ENCODE data around the gene RNF13. TPM values are rescaled to one million over a fixed set of nuclear protein-coding genes. Genes with fewer than 3 reads are reported as not detected.

RNF13 gene
- total and polyA plus RNA-seq, 2 of the 4 experiments (the other 2 are of a cell fraction) = 12.8 to 29.8 TPM

- peak overlapping the region; percentile 53; the same call in 1 of the 3 replicates for H2BK15ac ChIP-seq (ENCODE audit: low read depth, low read length)
- H3K4me1 ChIP-seq (ENCODE audit: control insufficient read depth, insufficient read depth, low read length) = peaks cover 8% of the 10 kb centered on the region
- H3K56ac ChIP-seq (ENCODE audit: extremely low read depth, insufficient read depth, low read length) = no peak overlapping the region; the same call in 1 of the 2 replicates
- POLR2A ChIA-PET (ENCODE audit: unreplicated experiment) = no interaction called here
- peak overlapping the region in 1 of 2 experiments; percentile 59; a peak in 2 of 4 replicates for H4K8ac ChIP-seq (ENCODE audit: low read depth in 2 of 2, low read length in 2 of 2)
- no peak overlapping the region for H3K4me3 ChIP-seq (ENCODE audit: insufficient read depth, low read depth, low read length)
- H3K27ac ChIP-seq (ENCODE audit: insufficient read depth, low read length) = no peak overlapping the region
- H3K23ac ChIP-seq (ENCODE audit: low read depth, low read length) = no peak overlapping the region
- no peaks in the 10 kb centered on the region for H3K9me3 ChIP-seq (ENCODE audit: control insufficient read depth, insufficient read depth, low read length)
- no peak overlapping the region for H2AK9ac ChIP-seq (replicated peaks; ENCODE audit: low read depth, low read length, poor library complexity)
- H3K36me3 ChIP-seq (ENCODE audit: control insufficient read depth, insufficient read depth, low read length) = no peaks in the 10 kb centered on the region
- peak overlapping the region; percentile 25; the same call in 1 of the 2 replicates for H3K18ac ChIP-seq (ENCODE audit: low read depth, low read length)
- H4K5ac ChIP-seq (ENCODE audit: low read depth, low read length) = no peak overlapping the region
- H3K4ac ChIP-seq (ENCODE audit: low read depth, low read length) = peak overlapping the region; percentile 51; the same call in 1 of the 2 replicates
- in situ Hi-C loops (cut with MboI; ENCODE audit: low sequenced_read_pairs) = no loop called here
- no peak overlapping the region for H2AFZ ChIP-seq (replicated peaks; ENCODE audit: low read length, poor library complexity)
- H3K9ac ChIP-seq (ENCODE audit: low read depth, low read length) = no peak overlapping the region
- H3K9me1 ChIP-seq (ENCODE audit: insufficient read depth, low read length) = peaks cover 13% of the 10 kb centered on the region
- H4K20me1 ChIP-seq (ENCODE audit: insufficient read depth, low read length) = no peaks in the 10 kb centered on the region
- peak overlapping the region; percentile 6; the same call in 1 of the 2 replicates for H2AK5ac ChIP-seq (ENCODE audit: low read depth, low read length)
- H3K14ac ChIP-seq (replicated peaks; ENCODE audit: low read depth, low read length) = peak overlapping the region; percentile 2; the same call in 1 of the 2 replicates
- peaks cover 0 to 3% of the 10 kb centered on the region in 2 experiments; a peak in 1 of 4 replicates for H3K79me1 ChIP-seq (ENCODE audit: low read depth in 1 of 2, low read length in 2 of 2)
- H2BK20ac ChIP-seq (ENCODE audit: low read depth, low read length) = peak overlapping the region; percentile 38; the same call in 1 of the 2 replicates
- no peaks in the 10 kb centered on the region for H3K27me3 ChIP-seq (ENCODE audit: control insufficient read depth, insufficient read depth, low read length)
- ATAC-seq (ENCODE audit: low read depth) (no peak), DNase-seq (no peak)
- peak overlapping the region; percentile 16 for H2BK120ac ChIP-seq (ENCODE audit: low read depth, low read length)
- dilution Hi-C loops (cut with HindIII; ENCODE audit: low sequenced_read_pairs, unreplicated experiment) = no loop called here
- intact Hi-C loops (cut with micrococcal nuclease) = no loop called here
- no peak overlapping the region for H3K4me2 ChIP-seq (ENCODE audit: low read depth, low read length)
- CTCF ChIA-PET = interaction anchor here (0.6 to 1.7 kb wide), 3 partner anchors 11 to 429 kb away, joined by 3 to 6 read pairs (median 4); no protein-coding TSS in a partner anchor
- H2BK5ac ChIP-seq (ENCODE audit: low read depth, low read length, poor library complexity, severe bottlenecking) = no peak overlapping the region
- BruUV-seq (replicated peaks) = no TSS peak
- no peak overlapping the region; the same call in 1 of the 2 replicates for H4K91ac ChIP-seq (ENCODE audit: insufficient read depth, low read depth, low read length)
- no CpG with 5 or more reads among the region's 3 CpGs for WGBS, 2 experiments (ENCODE audit: extremely low coverage in 2 of 2, insufficient read length in 1 of 2)
- no peak for TF ChIP-seq RAD21 (IDR thresholded peaks at IDR 0.05; ENCODE audit: low read length)
- TF ChIP-seq RFX5 (IDR thresholded peaks at IDR 0.05; ENCODE audit: low read depth, low read length) = no peak
- TF ChIP-seq USF2 (IDR thresholded peaks at IDR 0.05; ENCODE audit: low read depth, low read length) = no peak
- no peak for TF ChIP-seq NFE2L2 (IDR thresholded peaks at IDR 0.05; ENCODE audit: low read depth, low read length)
- no peak for TF ChIP-seq MXI1 (IDR thresholded peaks at IDR 0.05; ENCODE audit: borderline replicate concordance, low read depth, low read length)
- no peak for TF ChIP-seq MAZ (IDR thresholded peaks at IDR 0.05; ENCODE audit: borderline replicate concordance, low read depth, low read length)
- no peak for TF ChIP-seq SMC3 (IDR thresholded peaks at IDR 0.05; ENCODE audit: low read depth, low read length)
- TF ChIP-seq BHLHE40 (IDR thresholded peaks at IDR 0.05; ENCODE audit: low read depth, low read length) = no peak
- TF ChIP-seq, protein P1, sequence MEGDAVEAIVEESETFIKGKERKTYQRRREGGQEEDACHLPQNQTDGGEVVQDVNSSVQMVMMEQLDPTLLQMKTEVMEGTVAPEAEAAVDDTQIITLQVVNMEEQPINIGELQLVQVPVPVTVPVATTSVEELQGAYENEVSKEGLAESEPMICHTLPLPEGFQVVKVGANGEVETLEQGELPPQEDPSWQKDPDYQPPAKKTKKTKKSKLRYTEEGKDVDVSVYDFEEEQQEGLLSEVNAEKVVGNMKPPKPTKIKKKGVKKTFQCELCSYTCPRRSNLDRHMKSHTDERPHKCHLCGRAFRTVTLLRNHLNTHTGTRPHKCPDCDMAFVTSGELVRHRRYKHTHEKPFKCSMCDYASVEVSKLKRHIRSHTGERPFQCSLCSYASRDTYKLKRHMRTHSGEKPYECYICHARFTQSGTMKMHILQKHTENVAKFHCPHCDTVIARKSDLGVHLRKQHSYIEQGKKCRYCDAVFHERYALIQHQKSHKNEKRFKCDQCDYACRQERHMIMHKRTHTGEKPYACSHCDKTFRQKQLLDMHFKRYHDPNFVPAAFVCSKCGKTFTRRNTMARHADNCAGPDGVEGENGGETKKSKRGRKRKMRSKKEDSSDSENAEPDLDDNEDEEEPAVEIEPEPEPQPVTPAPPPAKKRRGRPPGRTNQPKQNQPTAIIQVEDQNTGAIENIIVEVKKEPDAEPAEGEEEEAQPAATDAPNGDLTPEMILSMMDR (conservative IDR thresholded peaks at IDR 0.05; ENCODE audit: low read depth, low read length) = no peak
- TF ChIP-seq CHD1 (IDR thresholded peaks at IDR 0.05; ENCODE audit: low read depth, low read length) = no peak
- no peak for TF ChIP-seq CEBPB (IDR thresholded peaks at IDR 0.05; ENCODE audit: low read depth, low read length)
- no peak for TF ChIP-seq POLR2A (IDR thresholded peaks at IDR 0.05; ENCODE audit: low read depth, low read length)
- TF ChIP-seq, protein P2, sequence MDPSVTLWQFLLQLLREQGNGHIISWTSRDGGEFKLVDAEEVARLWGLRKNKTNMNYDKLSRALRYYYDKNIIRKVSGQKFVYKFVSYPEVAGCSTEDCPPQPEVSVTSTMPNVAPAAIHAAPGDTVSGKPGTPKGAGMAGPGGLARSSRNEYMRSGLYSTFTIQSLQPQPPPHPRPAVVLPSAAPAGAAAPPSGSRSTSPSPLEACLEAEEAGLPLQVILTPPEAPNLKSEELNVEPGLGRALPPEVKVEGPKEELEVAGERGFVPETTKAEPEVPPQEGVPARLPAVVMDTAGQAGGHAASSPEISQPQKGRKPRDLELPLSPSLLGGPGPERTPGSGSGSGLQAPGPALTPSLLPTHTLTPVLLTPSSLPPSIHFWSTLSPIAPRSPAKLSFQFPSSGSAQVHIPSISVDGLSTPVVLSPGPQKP (IDR thresholded peaks at IDR 0.05; ENCODE audit: borderline replicate concordance, low read depth, low read length) = no peak
Observed at GRCh38 chr3:149781741-149782140, 31.3 kb upstream of the RNF13 start.

All from IMR-90 (cell line).